Thoracic aorta (tissue), 2 donors: ENCODE data around the gene SMIM17. TPM values are rescaled to one million over a fixed set of nuclear protein-coding genes. Genes with fewer than 3 reads are reported as not detected.

Experiments
- ATAC-seq: fragments of 150-250 bp; one replicate; pipeline ENCODE4 v1.8.0; 2017; ENCODE audit warnings: low read depth; ENCODE audit not compliant: insufficient number of reproducible peaks, low FRiP score
- DNase-seq: peaks from one replicate; pipeline ENCODE4 v3.0.0-alpha.2; 2020; ENCODE audit warnings: low spot score
- H3K27ac ChIP-seq, 2 donors: fragments of 200-600 bp; sonication (generic); 1 replicate in 1 of 2; 2 replicates in 1 of 2; pipeline ENCODE4 v1.5.1; 2016; ENCODE audit warnings: mild to moderate bottlenecking in 2 of 2, moderate library complexity in 2 of 2
- H3K27me3 ChIP-seq: fragments of 200-600 bp; sonication (generic); replicated peaks from 2 replicates; pipeline ENCODE4 v1.6.0; 2016; ENCODE audit warnings: mild to moderate bottlenecking; ENCODE audit not compliant: insufficient read depth
- H3K36me3 ChIP-seq: fragments of 200-600 bp; sonication (generic); one replicate; pipeline ENCODE4 v1.5.1; 2016
- H3K4me1 ChIP-seq, 2 donors: fragments of 200-600 bp; sonication (generic); 1 replicate in 1 of 2; 2 replicates in 1 of 2; pipeline versions ENCODE4 v1.5.1 to v1.6.0; 2016; ENCODE audit warnings: low read depth in 2 of 2, mild to moderate bottlenecking in 1 of 2; ENCODE audit not compliant: control insufficient read depth in 1 of 2
- H3K4me3 ChIP-seq: fragments of 200-600 bp; sonication (generic); 2 replicates; pipeline ENCODE4 v1.5.1; 2016; ENCODE audit warnings: mild to moderate bottlenecking
- H3K9me3 ChIP-seq: fragments of 200-600 bp; sonication (generic); 2 replicates; pipeline ENCODE4 v1.5.1; 2016
- total RNA-seq, 2 donors: library from RNA; depleted of rRNA; stranded (reverse); fragments of >200 nt; gene quantifications; one replicate each; pipeline versions ENCODE4 v1.1.0 to v1.2.3, GENCODE V29; 2016
- TF ChIP-seq, protein P1 (sequence below): fragments of 200-600 bp; sonication (generic); IDR thresholded peaks from one replicate; pipeline ENCODE4 v1.5.1; 2019; ENCODE audit warnings: antibody characterized with exemption

The SMIM17 gene
- total RNA-seq, 2 donors from 2014 or later: 4.4 TPM; not detected in 1

DNA sequence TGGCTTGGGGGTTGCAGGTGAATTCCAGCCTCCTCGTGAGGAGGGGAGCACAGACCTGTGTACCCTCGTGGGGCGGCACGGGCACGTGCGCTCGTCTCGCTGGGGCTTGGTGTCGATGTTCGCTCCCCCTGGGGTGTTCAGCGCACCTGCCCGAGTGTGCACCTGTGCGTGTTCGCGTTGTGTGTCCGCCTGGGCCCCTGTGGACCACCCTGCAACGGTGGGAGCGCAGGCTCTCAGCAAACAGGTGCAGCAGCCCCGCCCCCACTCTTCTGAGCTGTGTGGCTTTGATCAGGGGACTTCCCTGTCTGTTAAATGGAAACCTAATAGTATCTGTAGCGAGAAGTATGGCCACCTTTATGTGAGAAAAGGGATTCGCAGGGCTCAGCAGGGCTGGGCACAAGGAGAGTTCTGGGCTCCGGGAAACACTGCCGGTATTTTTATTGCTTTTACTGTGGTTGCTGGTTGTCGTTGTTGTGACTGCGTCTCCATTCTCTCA is 549 bp downstream of the SMIM17 start:
- TF ChIP-seq, protein P1, sequence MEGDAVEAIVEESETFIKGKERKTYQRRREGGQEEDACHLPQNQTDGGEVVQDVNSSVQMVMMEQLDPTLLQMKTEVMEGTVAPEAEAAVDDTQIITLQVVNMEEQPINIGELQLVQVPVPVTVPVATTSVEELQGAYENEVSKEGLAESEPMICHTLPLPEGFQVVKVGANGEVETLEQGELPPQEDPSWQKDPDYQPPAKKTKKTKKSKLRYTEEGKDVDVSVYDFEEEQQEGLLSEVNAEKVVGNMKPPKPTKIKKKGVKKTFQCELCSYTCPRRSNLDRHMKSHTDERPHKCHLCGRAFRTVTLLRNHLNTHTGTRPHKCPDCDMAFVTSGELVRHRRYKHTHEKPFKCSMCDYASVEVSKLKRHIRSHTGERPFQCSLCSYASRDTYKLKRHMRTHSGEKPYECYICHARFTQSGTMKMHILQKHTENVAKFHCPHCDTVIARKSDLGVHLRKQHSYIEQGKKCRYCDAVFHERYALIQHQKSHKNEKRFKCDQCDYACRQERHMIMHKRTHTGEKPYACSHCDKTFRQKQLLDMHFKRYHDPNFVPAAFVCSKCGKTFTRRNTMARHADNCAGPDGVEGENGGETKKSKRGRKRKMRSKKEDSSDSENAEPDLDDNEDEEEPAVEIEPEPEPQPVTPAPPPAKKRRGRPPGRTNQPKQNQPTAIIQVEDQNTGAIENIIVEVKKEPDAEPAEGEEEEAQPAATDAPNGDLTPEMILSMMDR: no peak
- ATAC-seq (no peak), DNase-seq (no peak)
- no peaks in the 10 kb centered on the region for H3K27me3 ChIP-seq
- no peak overlapping the region for H3K27ac ChIP-seq
- H3K4me3 ChIP-seq: no peak overlapping the region
- H3K4me1 ChIP-seq: no peaks in the 10 kb centered on the region
- peaks cover 17% of the 10 kb centered on the region for H3K9me3 ChIP-seq
- no peaks in the 10 kb centered on the region for H3K36me3 ChIP-seq

DNA sequence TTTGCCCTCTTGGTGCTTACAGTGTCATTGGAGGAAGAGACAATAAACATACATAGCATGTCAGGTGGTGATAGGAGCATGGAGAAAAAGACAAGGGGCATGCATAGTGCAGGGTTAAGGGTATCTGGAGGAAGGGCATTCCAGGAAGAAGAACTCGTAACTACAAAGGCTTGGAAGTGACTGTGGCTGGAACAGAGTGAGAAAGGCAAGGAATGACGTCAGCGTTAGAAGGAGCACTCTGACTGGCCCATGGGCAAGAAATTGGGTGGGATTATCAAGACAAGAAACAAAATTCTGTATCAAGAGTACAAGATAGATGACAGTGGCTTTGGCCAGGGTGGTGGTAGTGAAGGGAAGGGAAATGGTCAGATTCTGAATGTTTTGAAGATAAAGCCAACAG is 11.2 kb downstream of the SMIM17 start:
- H3K4me3 ChIP-seq: no peak overlapping the region
- H3K36me3 ChIP-seq: no peaks in the 10 kb centered on the region
- TF ChIP-seq, protein P1: no peak
- no peaks in the 10 kb centered on the region for H3K4me1 ChIP-seq
- ATAC-seq (no peak), DNase-seq (no peak)
- no peaks in the 10 kb centered on the region for H3K27me3 ChIP-seq
- peaks cover 8% of the 10 kb centered on the region for H3K9me3 ChIP-seq
- H3K27ac ChIP-seq: no peak overlapping the region

DNA sequence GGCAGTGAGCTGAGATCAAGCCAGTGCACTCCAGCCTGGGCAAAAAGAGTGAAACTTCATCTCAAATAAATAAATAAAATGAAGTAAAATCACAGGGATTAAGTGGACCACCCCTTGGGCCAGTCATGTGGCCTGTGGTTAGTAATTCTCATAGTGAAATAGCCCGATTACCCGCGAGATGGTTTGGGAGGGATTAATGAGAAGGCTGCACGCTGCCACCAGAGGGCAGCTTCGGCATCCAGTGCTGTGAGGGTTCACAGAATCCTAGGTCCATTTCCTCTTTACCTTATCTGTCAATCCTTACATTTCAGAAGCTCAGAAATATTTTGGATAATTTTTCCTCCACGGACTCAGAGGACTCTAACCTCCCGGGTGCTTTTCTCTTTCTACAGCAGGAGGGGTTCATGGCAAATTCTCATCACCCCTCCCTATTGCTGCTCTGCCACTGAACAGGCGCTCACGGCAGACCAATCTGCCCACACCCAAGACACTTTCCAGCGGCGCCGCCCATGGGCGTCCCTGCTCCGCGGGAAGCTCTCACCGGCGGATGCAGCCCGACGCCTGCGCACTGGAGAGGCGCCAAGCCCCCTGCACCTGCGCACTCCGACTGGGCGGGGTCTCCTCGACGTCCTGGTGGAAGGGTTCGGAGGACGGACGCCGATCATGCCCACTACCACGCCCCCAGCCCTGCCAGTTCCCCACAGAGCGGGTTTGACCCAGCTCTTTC is 17.6 kb downstream of the SMIM17 start:
- Histone ChIP-seq H3K4me3 (peak overlapping the region; percentile 49), H3K36me3 (peaks cover 10% of the 10 kb centered on the region), H3K4me1 (no peaks in the 10 kb centered on the region), H3K27ac (no peak overlapping the region), H3K9me3 (peaks cover under 1% of the 10 kb centered on the region), H3K27me3 (no peaks in the 10 kb centered on the region)
- no peak for DNase-seq
- no peak for ATAC-seq
- TF ChIP-seq, protein P1: no peak

DNA sequence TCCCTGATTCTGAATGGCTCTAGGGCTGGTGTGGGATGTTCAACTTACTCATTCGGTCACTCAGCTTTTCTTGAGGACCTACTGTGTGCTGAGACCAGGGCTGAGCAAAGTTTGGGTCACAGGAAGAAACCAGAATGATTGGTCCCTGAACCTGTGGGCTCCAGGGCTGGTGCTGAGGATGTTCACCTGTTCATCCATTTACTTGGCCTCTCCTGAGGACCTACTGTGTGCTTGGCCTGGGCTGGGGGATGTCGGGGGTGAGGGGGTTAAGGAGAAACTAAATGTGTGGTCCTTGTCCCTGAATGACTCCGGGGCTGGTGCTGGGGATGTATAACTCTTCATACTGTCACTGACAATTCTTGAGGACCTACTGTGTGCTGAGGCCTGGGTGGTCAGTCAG is 18.3 kb downstream of the SMIM17 start:
- H3K9me3 ChIP-seq: no peaks in the 10 kb centered on the region
- peaks cover 10% of the 10 kb centered on the region for H3K36me3 ChIP-seq
- H3K4me3 ChIP-seq: no peak overlapping the region
- no peak overlapping the region for H3K27ac ChIP-seq
- TF ChIP-seq, protein P1: no peak
- no peak for ATAC-seq
- no peaks in the 10 kb centered on the region for H3K4me1 ChIP-seq
- no peak for DNase-seq
- no peaks in the 10 kb centered on the region for H3K27me3 ChIP-seq

DNA sequence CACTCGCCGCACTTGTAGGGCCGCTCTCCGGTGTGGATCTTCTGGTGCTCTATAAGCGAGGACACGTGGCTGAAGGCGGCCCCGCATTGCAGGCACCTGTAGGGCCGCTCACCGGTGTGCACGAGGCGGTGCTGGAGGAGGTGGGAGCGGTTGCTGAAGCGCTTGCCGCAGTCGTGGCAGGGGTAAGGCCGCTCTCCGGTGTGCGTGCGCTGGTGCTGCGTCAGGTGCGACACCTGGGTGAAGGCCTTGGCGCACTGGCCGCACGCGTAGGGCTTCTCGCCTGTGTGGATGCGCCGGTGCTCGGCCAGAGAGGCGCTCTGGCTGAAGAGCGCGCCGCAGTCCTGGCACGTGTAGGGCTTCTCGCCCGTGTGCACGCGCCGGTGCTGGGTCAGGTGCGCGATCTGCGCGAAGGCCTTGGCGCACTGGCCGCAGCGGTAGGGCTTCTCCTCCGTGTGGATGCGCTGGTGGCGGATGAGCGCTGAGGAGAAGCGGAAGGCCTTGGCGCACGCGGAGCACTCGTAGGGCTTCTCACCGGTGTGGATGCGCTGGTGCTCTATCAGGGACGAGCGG is 21.1 kb downstream of the SMIM17 start:
- Histone ChIP-seq H3K4me3 (no peak overlapping the region), H3K9me3 (no peaks in the 10 kb centered on the region), H3K27ac (no peak overlapping the region), H3K27me3 (no peaks in the 10 kb centered on the region), H3K4me1 (no peaks in the 10 kb centered on the region), H3K36me3 (peaks cover 10% of the 10 kb centered on the region)
- TF ChIP-seq, protein P1: no peak
- no peak for ATAC-seq
- no peak for DNase-seq
